Lower leg skin (tissue), 4 donors: ENCODE measurements around the gene CASS4. TPM values are rescaled to one million over a fixed set of nuclear protein-coding genes. Genes with fewer than 3 reads are reported as not detected.
A peak's percentile ranks its signal among the peaks of the same experiment; 100 is the strongest.

ENCODE experiments used
- DNase-seq, 2 donors: peaks; one replicate each; pipeline ENCODE4 v3.0.0-alpha.2; 2019; ENCODE audit warnings: low spot score in 2 of 2
- H3K4me3 ChIP-seq: fragments of 200-600 bp; sonication (generic); 2 replicates; pipeline ENCODE4 v1.5.1; 2017; ENCODE audit warnings: mild to moderate bottlenecking, low read depth; ENCODE audit not compliant: poor library complexity, severe bottlenecking
- POLR2A ChIP-seq, 2 donors: fragments of 450-650 bp; IDR thresholded peaks; one replicate each; pipeline ENCODE4 v1.6.1; 2016 to 2017; ENCODE audit warnings: antibody characterized with exemption in 2 of 2, mild to moderate bottlenecking in 1 of 2, moderate library complexity in 1 of 2
- WGBS, 2 donors: methylation state at CpG; one replicate each; pipeline ENCODE4 v1.1.5; 2018; 5-methylcytosine and 5-hydroxymethylcytosine counted together
- intact Hi-C: fragments of 100-400 bp; cut with DNase I; formaldehyde crosslinking; loops from one replicate; pipeline ENCODE4 v1.15.0; 2023; ENCODE audit warnings: low total_unique reads
- total RNA-seq, 4 donors: library from RNA; depleted of rRNA; stranded (reverse); fragments of >200 nt; gene quantifications; one replicate each; pipeline ENCODE4 v1.1.0, GENCODE V29; 2016
- TF ChIP-seq, protein P1 (sequence below), 3 donors: fragments of 450-650 bp; IDR thresholded peaks; one replicate each; pipeline ENCODE4 v1.5.1; 2016; ENCODE audit warnings: antibody characterized with exemption in 3 of 3, mild to moderate bottlenecking in 3 of 3, moderate library complexity in 2 of 3

The CASS4 gene
- total RNA-seq, 4 donors from 2014 or later, result 0.61 to 2.9 (median 1.4) TPM

GRCh38 chr20:56443654-56444540 is 31.8 kb downstream of the CASS4 start:
- DNase-seq, result peak in 1 of 2 donors; percentile 74
- no peak overlapping the region for H3K4me3 ChIP-seq
- 82 to 84% methylated on average over 27 of the region's 27 CpGs for WGBS, 2 donors
- TF ChIP-seq, protein P1, sequence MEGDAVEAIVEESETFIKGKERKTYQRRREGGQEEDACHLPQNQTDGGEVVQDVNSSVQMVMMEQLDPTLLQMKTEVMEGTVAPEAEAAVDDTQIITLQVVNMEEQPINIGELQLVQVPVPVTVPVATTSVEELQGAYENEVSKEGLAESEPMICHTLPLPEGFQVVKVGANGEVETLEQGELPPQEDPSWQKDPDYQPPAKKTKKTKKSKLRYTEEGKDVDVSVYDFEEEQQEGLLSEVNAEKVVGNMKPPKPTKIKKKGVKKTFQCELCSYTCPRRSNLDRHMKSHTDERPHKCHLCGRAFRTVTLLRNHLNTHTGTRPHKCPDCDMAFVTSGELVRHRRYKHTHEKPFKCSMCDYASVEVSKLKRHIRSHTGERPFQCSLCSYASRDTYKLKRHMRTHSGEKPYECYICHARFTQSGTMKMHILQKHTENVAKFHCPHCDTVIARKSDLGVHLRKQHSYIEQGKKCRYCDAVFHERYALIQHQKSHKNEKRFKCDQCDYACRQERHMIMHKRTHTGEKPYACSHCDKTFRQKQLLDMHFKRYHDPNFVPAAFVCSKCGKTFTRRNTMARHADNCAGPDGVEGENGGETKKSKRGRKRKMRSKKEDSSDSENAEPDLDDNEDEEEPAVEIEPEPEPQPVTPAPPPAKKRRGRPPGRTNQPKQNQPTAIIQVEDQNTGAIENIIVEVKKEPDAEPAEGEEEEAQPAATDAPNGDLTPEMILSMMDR (IDR thresholded peaks at IDR 0.05), result no peak
- no peak for TF ChIP-seq POLR2A (IDR thresholded peaks at IDR 0.05)
- intact Hi-C loops, result no loop called here

DNA sequence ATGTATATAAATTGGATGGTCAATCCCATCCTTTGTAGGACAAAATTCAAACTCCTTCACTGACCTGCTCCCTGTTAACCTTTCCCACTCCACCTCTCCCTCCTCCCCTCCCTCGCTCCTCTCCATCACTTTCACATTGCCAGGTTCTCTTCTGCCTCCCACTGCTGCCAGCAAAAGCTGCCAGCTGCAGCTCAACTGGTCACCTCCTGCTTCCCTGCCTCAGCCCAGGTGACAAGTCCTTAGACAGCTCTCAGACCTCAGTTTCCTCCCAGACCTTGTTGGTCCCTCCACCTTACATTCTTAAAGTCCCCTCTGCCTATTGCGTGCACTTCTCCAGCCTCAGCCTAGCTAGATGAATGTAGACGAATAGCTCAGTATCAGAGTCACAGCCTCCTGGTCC is 33.1 kb downstream of the CASS4 start:
- WGBS, 2 donors, result 94% methylated on average over 3 of the region's 3 CpGs
- no peak for TF ChIP-seq POLR2A (IDR thresholded peaks at IDR 0.05)
- TF ChIP-seq, protein P1 (IDR thresholded peaks at IDR 0.05), result no peak
- no peak overlapping the region for H3K4me3 ChIP-seq

DNA sequence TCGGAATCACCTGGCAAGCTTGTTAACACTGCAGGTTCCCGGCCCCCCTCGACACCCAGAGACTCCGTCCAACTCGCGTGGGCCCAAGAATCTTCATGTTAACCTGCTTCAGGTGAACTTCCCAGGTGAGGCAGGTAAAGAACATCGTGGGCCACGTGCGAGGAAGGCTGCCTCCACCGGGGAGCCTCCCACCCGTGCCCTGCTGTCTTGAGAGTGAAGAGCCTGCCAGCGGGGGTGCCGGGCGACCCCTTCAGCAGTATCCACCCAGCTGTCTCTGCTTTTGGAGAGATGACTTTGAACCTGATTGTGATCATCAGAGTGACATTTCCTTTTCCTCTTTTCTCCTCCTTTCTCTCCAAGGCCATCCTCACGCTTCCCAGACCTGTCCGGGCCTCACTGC is 33.5 kb downstream of the CASS4 start:
- WGBS, 2 donors, result 93 to 94% methylated on average over 16 of the region's 16 CpGs
- DNase-seq, result no peak

More for the DNA sequence above, 33.1 kb downstream of the CASS4 start:
- DNase-seq, result no peak
- intact Hi-C loops, result no loop called here

DNA sequence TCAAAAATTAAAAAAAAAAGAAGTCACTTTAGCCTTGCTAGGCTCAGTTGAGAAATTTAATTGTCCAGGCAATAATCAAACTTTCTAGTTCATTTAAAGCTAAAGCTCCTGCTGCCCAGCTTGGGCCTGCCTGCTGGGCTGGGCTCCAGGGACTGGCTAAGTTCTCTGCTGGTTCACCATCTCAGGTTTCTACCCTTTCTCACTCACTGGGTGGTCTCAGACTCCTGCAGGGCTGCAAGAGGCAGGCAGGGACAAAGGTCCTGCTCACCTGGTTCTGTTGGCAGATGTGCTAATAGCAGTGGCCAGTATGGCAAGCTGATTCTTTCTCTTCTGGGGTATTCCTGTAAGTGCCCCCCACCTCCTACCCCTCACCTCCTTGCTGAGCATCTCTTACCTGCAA is 35.2 kb downstream of the CASS4 start:
- no peak for DNase-seq
- TF ChIP-seq POLR2A (IDR thresholded peaks at IDR 0.05), result no peak
- TF ChIP-seq, protein P1 (IDR thresholded peaks at IDR 0.05), result no peak
- H3K4me3 ChIP-seq, result no peak overlapping the region
- intact Hi-C loops, result no loop called here

More for the DNA sequence above, 33.5 kb downstream of the CASS4 start:
- no peak overlapping the region for H3K4me3 ChIP-seq
- TF ChIP-seq, protein P1 (IDR thresholded peaks at IDR 0.05), result no peak
- no peak for TF ChIP-seq POLR2A (IDR thresholded peaks at IDR 0.05)
- intact Hi-C loops, result no loop called here

GRCh38 chr20:56449459-56449858 is 37.4 kb downstream of the CASS4 start:
- intact Hi-C loops, result no loop called here
- TF ChIP-seq POLR2A (IDR thresholded peaks at IDR 0.05), result no peak
- TF ChIP-seq, protein P1 (IDR thresholded peaks at IDR 0.05), result no peak
- DNase-seq, result no peak
- H3K4me3 ChIP-seq, result no peak overlapping the region
- 91% methylated on average over 5 of the region's 5 CpGs for WGBS, 2 donors
